H1 (cell line): Measurements from ENCODE around the gene CYP4V2. TPM values are rescaled to one million over a fixed set of nuclear protein-coding genes. Genes with fewer than 3 reads are reported as not detected.

ENCODE experiments used
- CTCF ChIA-PET: fragments of 300-600 bp; sonication (Branson Sonifier 250); formaldehyde crosslinking; loops from one replicate; lab custom pipeline; 2021; ENCODE audit not compliant: partially characterized antibody; lab: Charles Lee
- POLR2A ChIA-PET: fragments of 300-600 bp; sonication (Branson Sonifier 250); formaldehyde crosslinking; loops from one replicate; lab custom pipeline; 2021; ENCODE audit warnings: inconsistent platforms; ENCODE audit not compliant: partially characterized antibody; lab: Charles Lee
- DNase-seq, 2 experiments: peaks; one replicate each; pipeline versions ENCODE4 v3.0.0 to v3.0.0-alpha.2; 2010 to 2022; ENCODE audit warnings: low spot score in 2 of 2, low read depth in 1 of 2, mixed read lengths in 1 of 2
- FAIRE-seq: peaks from 2 replicates; lab custom pipeline; 2011; peaks lifted over from hg19 to GRCh38; lab: Jason Lieb, UNC
- H2AFZ ChIP-seq: 2 replicates; pipeline ENCODE4 v1.8.1; 2012; ENCODE audit warnings: low read length, inconsistent platforms
- H2AK5ac ChIP-seq: 2 replicates; pipeline ENCODE4 v1.6.1; 2013; ENCODE audit warnings: low read depth, low read length
- H2BK120ac ChIP-seq: replicated peaks from 2 replicates; pipeline ENCODE3; 2013; ENCODE audit warnings: low read depth, low read length, inconsistent platforms
- H2BK12ac ChIP-seq: 2 replicates; pipeline ENCODE4 v1.6.1; 2013; ENCODE audit warnings: low read depth, low read length
- H2BK15ac ChIP-seq: 2 replicates; pipeline ENCODE4 v1.6.1; 2013; ENCODE audit warnings: low read length
- H2BK20ac ChIP-seq: 2 replicates; pipeline ENCODE4 v1.6.1; 2013; ENCODE audit warnings: low read length
- H2BK5ac ChIP-seq: 2 replicates; pipeline ENCODE4 v1.6.1; 2013; ENCODE audit warnings: low read depth, low read length
- H3K14ac ChIP-seq: 2 replicates; pipeline ENCODE4 v1.6.1; 2013; ENCODE audit warnings: inconsistent platforms; ENCODE audit not compliant: insufficient read length
- H3K18ac ChIP-seq: 2 replicates; pipeline ENCODE4 v1.6.1; 2013; ENCODE audit warnings: low read length; ENCODE audit errors: extremely low read depth
- H3K23ac ChIP-seq: 2 replicates; pipeline ENCODE4 v1.6.1; 2013; ENCODE audit warnings: inconsistent platforms; ENCODE audit not compliant: insufficient read length
- H3K23me2 ChIP-seq: 2 replicates; pipeline ENCODE4 v1.6.1; 2013; ENCODE audit warnings: low read depth, low read length
- H3K27ac ChIP-seq: 2 replicates; pipeline ENCODE4 v1.6.1; 2011; ENCODE audit warnings: low read depth, low read length, inconsistent platforms
- H3K27me3 ChIP-seq, 4 experiments: replicated peaks in 1 of 4; 1 replicate in 1 of 4; 2 replicates in 3 of 4; pipeline versions ENCODE4 v1.6.1 to v1.8.1; 2011 to 2013; ENCODE audit warnings: low read length in 3 of 4, mild to moderate bottlenecking in 3 of 4, inconsistent platforms in 2 of 4, mixed read lengths in 2 of 4, moderate library complexity in 1 of 4; ENCODE audit not compliant: control insufficient read depth in 3 of 4, insufficient read depth in 3 of 4; ENCODE audit errors: extremely low read depth in 1 of 4
- H3K36me3 ChIP-seq, 4 experiments: 2 replicates each; pipeline versions ENCODE4 v1.6.1 to v1.8.1; 2011 to 2013; ENCODE audit warnings: mild to moderate bottlenecking in 4 of 4, low read length in 3 of 4, moderate library complexity in 2 of 4, control low read depth in 1 of 4, inconsistent platforms in 1 of 4; ENCODE audit not compliant: insufficient read depth in 4 of 4, control insufficient read depth in 2 of 4
- H3K4ac ChIP-seq: replicated peaks from 2 replicates; pipeline ENCODE3; 2013; ENCODE audit warnings: low read length, low read depth, mixed read lengths, inconsistent platforms; ENCODE audit not compliant: insufficient read length
- H3K4me1 ChIP-seq, 4 experiments: replicated peaks in 1 of 4; 1 replicate in 1 of 4; 2 replicates in 3 of 4; pipeline versions ENCODE4 v1.6.1 to v1.8.1; 2011 to 2013; ENCODE audit warnings: low read length in 3 of 4, inconsistent platforms in 2 of 4, mixed read lengths in 1 of 4; ENCODE audit not compliant: insufficient read depth in 4 of 4, control insufficient read depth in 3 of 4
- H3K4me2 ChIP-seq, 2 experiments: 2 replicates each; pipeline versions ENCODE4 v1.6.1 to v1.8.1; 2011 to 2013; ENCODE audit warnings: low read depth in 2 of 2, low read length in 2 of 2, control low read depth in 1 of 2, inconsistent platforms in 1 of 2, mild to moderate bottlenecking in 1 of 2; ENCODE audit not compliant: insufficient read depth in 1 of 2
- H3K4me3 ChIP-seq, 4 experiments: fragments of 200-600, 300-600 bp in 1 of 4; sonication (generic), shearing (Covaris generic), sonication (Bioruptor Twin) in 1 of 4; 2 replicates each; pipeline versions ENCODE4 v1.5.1 to v1.8.1; 2011 to 2016; ENCODE audit warnings: low read length in 4 of 4, low read depth in 3 of 4, control low read depth in 2 of 4, inconsistent platforms in 2 of 4, mild to moderate bottlenecking in 2 of 4, mixed read lengths in 1 of 4, moderate library complexity in 1 of 4; ENCODE audit not compliant: insufficient read depth in 2 of 4; ENCODE audit errors: extremely low read depth in 1 of 4
- H3K56ac ChIP-seq: replicated peaks from 2 replicates; pipeline ENCODE3; 2013; ENCODE audit warnings: low read depth, mild to moderate bottlenecking, mixed read lengths, low read length, inconsistent platforms; ENCODE audit not compliant: insufficient read length
- H3K79me1 ChIP-seq: 2 replicates; pipeline ENCODE4 v1.6.1; 2013; ENCODE audit warnings: low read depth, low read length, control low read depth
- H3K79me2 ChIP-seq, 2 experiments: 2 replicates each; pipeline versions ENCODE4 v1.6.1 to v1.8.1; 2012 to 2013; ENCODE audit warnings: low read length in 2 of 2, mild to moderate bottlenecking in 2 of 2, inconsistent platforms in 1 of 2; ENCODE audit not compliant: insufficient read depth in 2 of 2, control insufficient read depth in 1 of 2
- H3K9ac ChIP-seq, 4 experiments: replicated peaks in 1 of 4; 1 replicate in 1 of 4; 2 replicates in 3 of 4; pipeline versions ENCODE4 v1.6.1 to v1.8.1; 2011 to 2013; ENCODE audit warnings: low read depth in 3 of 4, low read length in 3 of 4, control low read depth in 2 of 4, mild to moderate bottlenecking in 2 of 4, moderate library complexity in 2 of 4, inconsistent platforms in 1 of 4; ENCODE audit errors: extremely low read depth in 1 of 4
- H3K9me3 ChIP-seq, 2 experiments: 2 replicates each; pipeline versions ENCODE4 v1.6.1 to v1.8.1; 2012 to 2013; ENCODE audit warnings: mild to moderate bottlenecking in 2 of 2, moderate library complexity in 2 of 2, control low read depth in 1 of 2, inconsistent platforms in 1 of 2, low read depth in 1 of 2, low read length in 1 of 2, mixed read lengths in 1 of 2; ENCODE audit not compliant: insufficient read depth in 2 of 2
- H4K20me1 ChIP-seq, 2 experiments: replicated peaks in 1 of 2; 2 replicates each; pipeline versions ENCODE3 to v1.8.1; 2011 to 2013; ENCODE audit warnings: inconsistent platforms in 2 of 2, low read length in 2 of 2, mild to moderate bottlenecking in 1 of 2; ENCODE audit not compliant: insufficient read depth in 2 of 2, control insufficient read depth in 1 of 2
- H4K5ac ChIP-seq: 2 replicates; pipeline ENCODE4 v1.6.1; 2013; ENCODE audit warnings: low read length, low read depth, mixed read lengths, inconsistent platforms; ENCODE audit not compliant: insufficient read length
- H4K8ac ChIP-seq: 2 replicates; pipeline ENCODE4 v1.8.0; 2013; ENCODE audit warnings: mild to moderate bottlenecking, moderate library complexity, low read length, inconsistent platforms; ENCODE audit not compliant: insufficient read depth; ENCODE audit errors: extremely low read depth
- H4K91ac ChIP-seq: replicated peaks from 2 replicates; pipeline ENCODE3; 2013; ENCODE audit warnings: low read length, mixed read lengths, inconsistent platforms; ENCODE audit not compliant: insufficient read length
- ASH2L ChIP-seq: fragments of 200-600, 300-600 bp; sonication (generic); IDR thresholded peaks from one replicate; pipeline ENCODE4 v1.7.1; 2017; ENCODE audit warnings: low read length
- BACH1 ChIP-seq: IDR thresholded peaks from 2 replicates; pipeline ENCODE4 v1.6.1; 2012; ENCODE audit warnings: low read length, improper control_type of control experiment
- CEBPB ChIP-seq: IDR thresholded peaks from 2 replicates; pipeline ENCODE4 v1.6.1; 2012; ENCODE audit warnings: low read depth, low read length
- CREB1 ChIP-seq: IDR thresholded peaks from 2 replicates; pipeline ENCODE4 v1.6.1; 2012; ENCODE audit warnings: inconsistent platforms
- EP300 ChIP-seq, 2 experiments: IDR thresholded peaks; 1 replicate in 1 of 2; 2 replicates in 1 of 2; pipeline ENCODE4 v1.6.1; 2011 to 2012; ENCODE audit warnings: low read depth in 2 of 2, low read length in 2 of 2, mild to moderate bottlenecking in 2 of 2, borderline replicate concordance in 1 of 2, inconsistent platforms in 1 of 2, moderate library complexity in 1 of 2
- GTF2F1 ChIP-seq: IDR thresholded peaks from 2 replicates; pipeline ENCODE4 v1.6.1; 2012; ENCODE audit warnings: low read depth, low read length, improper control_type of control experiment, borderline replicate concordance
- KDM1A ChIP-seq: fragments of 200-600, 300-600 bp; sonication (generic); IDR thresholded peaks from 2 replicates; pipeline ENCODE4 v1.7.1; 2016; ENCODE audit warnings: mild to moderate bottlenecking, low read length, borderline replicate concordance
- KDM4A ChIP-seq: IDR thresholded peaks from one replicate; pipeline ENCODE4 v1.7.1; 2012; ENCODE audit warnings: low read depth, mild to moderate bottlenecking, moderate library complexity, low read length, inconsistent platforms; ENCODE audit not compliant: severe bottlenecking
- POLR2A ChIP-seq, 2 experiments: IDR thresholded peaks; 1 replicate in 1 of 2; 2 replicates in 1 of 2; pipeline ENCODE4 v1.6.1; 2011; ENCODE audit warnings: low read depth in 2 of 2, low read length in 2 of 2, mild to moderate bottlenecking in 2 of 2; ENCODE audit errors: control extremely low read depth in 1 of 2
- RNF2 ChIP-seq: fragments of 200-900, 300-1000 bp; sonication (generic); IDR thresholded peaks from 2 replicates; pipeline ENCODE4 v1.7.1; 2016; ENCODE audit warnings: borderline replicate concordance, low read depth, mild to moderate bottlenecking, antibody characterized with exemption, low read length; ENCODE audit not compliant: poor library complexity, severe bottlenecking; ENCODE audit errors: missing control alignments
- RXRA ChIP-seq: IDR thresholded peaks from 2 replicates; pipeline ENCODE4 v1.6.1; 2011; ENCODE audit warnings: low read depth, mild to moderate bottlenecking, low read length, moderate library complexity; ENCODE audit not compliant: insufficient read depth
- SIX5 ChIP-seq: IDR thresholded peaks from 2 replicates; pipeline ENCODE4 v1.6.1; 2011; ENCODE audit warnings: mild to moderate bottlenecking, low read depth, low read length
- SP4 ChIP-seq: IDR thresholded peaks from 2 replicates; pipeline ENCODE4 v1.6.1; 2012; ENCODE audit warnings: low read length, inconsistent platforms
- SUZ12 ChIP-seq: fragments of 200-600 bp; sonication (generic); IDR thresholded peaks from 2 replicates; pipeline ENCODE4 v1.6.1; 2012; ENCODE audit warnings: mild to moderate bottlenecking, inconsistent platforms, low read length, moderate library complexity, mixed read lengths
- TAF1 ChIP-seq: IDR thresholded peaks from 2 replicates; pipeline ENCODE4 v1.6.1; 2011; ENCODE audit warnings: mild to moderate bottlenecking, low read depth, low read length
- TBP ChIP-seq: IDR thresholded peaks from 2 replicates; pipeline ENCODE4 v1.6.1; 2011; ENCODE audit warnings: low read depth, low read length, improper control_type of control experiment
- WGBS, 2 experiments: shearing (Covaris generic) in 1 of 2; methylation state at CpG; one replicate each; pipeline versions ENCODE4 v1.1.6 to v1.1.7; 2013 to 2015; ENCODE audit warnings: low lambda C conversion rate in 2 of 2, mixed read lengths in 2 of 2, inconsistent platforms in 1 of 2, low coverage in 1 of 2, missing lambda C conversion rate in 1 of 2; ENCODE audit not compliant: insufficient replicate concordance in 2 of 2, insufficient coverage in 1 of 2, insufficient read length in 1 of 2; ENCODE audit errors: extremely low coverage in 1 of 2, missing lambda C conversion rate in 1 of 2; 5-methylcytosine and 5-hydroxymethylcytosine counted together
- polyA plus RNA-seq, 7 experiments: library from polyadenylated mRNA; depleted of rRNA in 3 of 7; stranded (reverse) in 5 of 7; unstranded in 2 of 7; fragments of >200 nt in 5 of 7; fragments of 200-250 nt in 2 of 7; gene quantifications; 1 replicate in 5 of 7; 2 replicates in 1 of 7; 4 replicates in 1 of 7; pipeline versions ENCODE4 v1.2.1 to v1.2.3, GENCODE V29; 2011 to 2013; ENCODE audit warnings: missing spikeins in 2 of 7, mixed read lengths in 2 of 7
- total RNA-seq: library from RNA; stranded (reverse); fragmentation: NEBNext Ultra II Directional; extraction: Animal tissue kit (Norgen Biotek cat#: 25700); gene quantifications from 2 replicates; pipeline ENCODE4 v1.2.1, GENCODE V29; 2021

The CYP4V2 gene
- total and polyA plus RNA-seq, 2 of the 8 experiments (the other 6 are each of a cell fraction or from before 2014, with no cell fraction given), result 0.65 to 1.0 TPM

GRCh38 chr4:186255122-186255521 is 63.8 kb downstream of the CYP4V2 start:
- no peak overlapping the region for H4K91ac ChIP-seq
- TF ChIP-seq ASH2L, result no peak
- TF ChIP-seq RXRA, result no peak
- TF ChIP-seq SUZ12, result no peak
- no peak for TF ChIP-seq SP4
- TF ChIP-seq TBP, result no peak
- TF ChIP-seq BACH1, result no peak
- no peak for TF ChIP-seq GTF2F1
- TF ChIP-seq EP300 (IDR thresholded peaks at IDR 0.05; ENCODE audit: borderline replicate concordance in 1 of 2, low read depth in 2 of 2, low read length in 2 of 2), result no peak
- no peak for TF ChIP-seq CEBPB
- TF ChIP-seq TAF1, result no peak
- no peak for TF ChIP-seq RNF2
- TF ChIP-seq SIX5, result no peak
- no peak for TF ChIP-seq KDM1A
- TF ChIP-seq KDM4A, result no peak
- TF ChIP-seq CREB1, result no peak
- TF ChIP-seq POLR2A (IDR thresholded peaks at IDR 0.05; ENCODE audit: control extremely low read depth in 1 of 2, low read depth in 2 of 2, low read length in 2 of 2), result no peak

More at GRCh38 chr4:186255122-186255521, 63.8 kb downstream of the CYP4V2 start:
- Histone ChIP-seq H2AK5ac (no peak overlapping the region), H3K4me2 (no peak overlapping the region), H4K5ac (no peak overlapping the region), H3K27me3 (no peaks in the 10 kb centered on the region), H2BK12ac (no peak overlapping the region), H3K27ac (no peak overlapping the region), H3K79me1 (no peaks in the 10 kb centered on the region), H3K56ac (no peak overlapping the region), H3K23me2 (peaks cover 4% of the 10 kb centered on the region; the same call in 1 of the 2 replicates), H3K4ac (no peak overlapping the region), H2BK5ac (no peak overlapping the region), H3K9ac (no peak overlapping the region), H4K20me1 (no peaks in the 10 kb centered on the region), H3K4me1 (peaks cover 4 to 17% (median 13%) of the 10 kb centered on the region in 4 experiments; a peak in 6 of 7 replicates), H2BK120ac (no peak overlapping the region), H2BK15ac (no peak overlapping the region), H2BK20ac (no peak overlapping the region), H3K14ac (no peak overlapping the region), H3K23ac (no peak overlapping the region), H4K8ac (no peak overlapping the region), H3K36me3 (peaks cover 0 to 46% (median 24%) of the 10 kb centered on the region in 4 experiments; a peak in 7 of 8 replicates), H2AFZ (no peak overlapping the region), H3K9me3 (peaks cover 0 to 6% of the 10 kb centered on the region in 2 experiments; a peak in 2 of 4 replicates), H3K18ac (no peak overlapping the region), H3K4me3 (no peak overlapping the region), H3K79me2 (no peaks in the 10 kb centered on the region)
- 91% methylated on average over 3 of the region's 3 CpGs; no CpG with 5 or more reads in 1 of the 2 experiments for WGBS, 2 experiments
- CTCF ChIA-PET, result no interaction called here
- no peak for FAIRE-seq
- DNase-seq, result no peak
- POLR2A ChIA-PET, result no interaction called here
